ENCODE results near the gene FGF14. TPM values are rescaled to one million over a fixed set of nuclear protein-coding genes. Genes with fewer than 3 reads are reported as not detected.

Gene FGF14
- total RNA-seq, 5 donors from 2014 or later (not counting 1 experiment from before 2014, with no cell fraction given), result 0.03 TPM; not detected in 3

DNA sequence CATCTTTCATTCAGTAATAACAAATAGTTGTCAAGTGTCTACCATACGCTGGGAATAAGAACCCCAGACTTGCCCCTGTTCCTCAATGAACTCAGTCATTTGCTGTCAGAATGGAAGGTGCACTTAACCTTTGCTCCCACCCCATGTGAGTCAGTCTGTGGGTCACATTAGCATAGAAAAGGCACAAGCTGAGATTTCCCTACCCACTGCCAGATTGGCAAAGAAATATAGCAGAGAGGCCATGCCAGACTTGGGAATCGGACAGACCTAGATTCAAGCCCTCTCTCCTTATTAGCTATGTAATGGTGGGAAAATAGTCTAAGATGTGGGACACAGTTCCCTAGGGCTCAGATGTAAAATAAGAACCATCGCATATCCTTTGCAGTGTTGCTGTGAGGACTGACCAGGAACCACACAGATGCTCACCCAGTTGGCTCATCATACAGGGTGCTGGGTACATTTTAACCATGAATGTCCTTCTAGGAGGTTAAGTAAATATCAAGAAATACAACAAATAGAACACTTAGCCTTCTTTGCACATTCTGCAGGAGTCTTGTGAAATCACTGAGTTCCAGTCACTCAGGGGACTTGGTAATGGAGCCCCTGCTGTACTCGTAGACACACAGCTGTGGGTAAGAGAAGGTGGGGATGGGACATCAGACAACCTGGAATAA lies 218.2 kb downstream of the FGF14 start:
- Histone ChIP-seq H3K4me3 (ENCODE audit: control insufficient read depth in 1 of 2, extremely low read depth in 1 of 2, low read length in 1 of 2) (no peak overlapping the region), H3K4me1 (ENCODE audit: control insufficient read depth in 1 of 2, extremely low read depth in 1 of 2, insufficient read depth in 2 of 2, low read length in 2 of 2) (no peaks in the 10 kb centered on the region), H3K27ac (ENCODE audit: low read length) (no peak overlapping the region), H3K27me3 (replicated peaks in 1 of 2; ENCODE audit: control insufficient read depth in 2 of 2, extremely low read depth in 1 of 2, insufficient read depth in 2 of 2, low read length in 1 of 2) (no peaks in the 10 kb centered on the region), H3K9me3 (no peaks in the 10 kb centered on the region), H3K36me3 (ENCODE audit: control insufficient read depth in 2 of 2, extremely low read depth in 1 of 2, insufficient read depth in 1 of 2, low read length in 1 of 2) (no peaks in the 10 kb centered on the region)
- Mint-ChIP-seq H3K27ac (no peak overlapping the region), H3K4me3 (no peak overlapping the region), H3K36me3 (no peaks in the 10 kb centered on the region), H3K9me3 (peaks cover 0 to 3% (median 0%) of the 10 kb centered on the region in 3 donors), H3K27me3 (no peaks in the 10 kb centered on the region), H3K4me1 (no peaks in the 10 kb centered on the region)
- DNase-seq (no peak), ATAC-seq (replicated peaks in 1 of 4) (no peak)
- ChIA-PET POLR2A (no interaction called here), CTCF (no interaction called here)
- WGBS (ENCODE audit: insufficient coverage), result 100% methylated on average over 1 of the region's 4 CpGs

DNA sequence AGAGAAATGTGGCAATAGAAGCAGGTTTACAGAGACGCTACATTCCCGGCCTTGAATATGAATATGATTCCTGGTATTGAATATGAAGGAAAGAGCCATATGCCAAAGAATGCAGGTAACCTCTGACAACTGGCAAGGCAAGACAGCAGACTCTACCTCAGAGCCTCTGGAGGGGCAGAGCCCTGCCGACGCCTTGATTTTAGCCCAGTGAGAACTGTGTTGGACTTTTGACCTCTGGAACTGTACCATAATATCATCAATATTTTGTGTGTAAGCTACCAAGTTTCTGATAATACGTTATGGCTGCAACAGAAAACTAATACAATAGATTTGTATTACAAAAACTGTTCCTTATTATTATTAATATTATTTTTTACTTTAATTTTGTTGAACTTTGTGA lies 219.7 kb downstream of the FGF14 start:
- no peak for ATAC-seq (replicated peaks in 1 of 4)

DNA sequence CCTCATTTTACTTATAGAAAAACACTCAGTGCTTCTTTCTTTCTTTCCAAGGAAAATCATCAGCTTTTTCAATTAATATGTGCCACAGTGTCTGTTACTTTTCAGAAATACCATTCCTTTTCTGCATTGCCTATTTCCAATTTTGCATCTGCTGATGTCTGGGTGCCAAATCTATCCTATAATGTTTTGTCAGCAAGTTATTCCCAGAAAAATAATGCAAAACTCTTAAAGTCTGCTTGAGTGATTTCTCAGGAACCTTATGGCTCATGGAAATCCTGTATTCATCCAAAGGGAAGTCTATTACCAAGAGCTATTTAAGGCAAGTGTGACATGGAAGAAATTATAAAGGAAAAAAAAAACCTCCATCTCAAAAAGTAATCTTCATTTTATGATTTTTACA lies 224.4 kb downstream of the FGF14 start:
- no peaks in the 10 kb centered on the region for H3K36me3 ChIP-seq (ENCODE audit: control insufficient read depth in 2 of 2, extremely low read depth in 1 of 2, insufficient read depth in 1 of 2, low read length in 1 of 2)
- Mint-ChIP-seq H3K36me3 (no peaks in the 10 kb centered on the region), H3K4me3 (no peak overlapping the region), H3K27me3 (peaks cover 0 to 7% of the 10 kb centered on the region in 2 donors), H3K9me3 (peaks cover 0 to 3% (median 0%) of the 10 kb centered on the region in 3 donors), H3K4me1 (no peaks in the 10 kb centered on the region), H3K27ac (no peak overlapping the region)
- H3K27me3 ChIP-seq (replicated peaks in 1 of 2; ENCODE audit: control insufficient read depth in 2 of 2, extremely low read depth in 1 of 2, insufficient read depth in 2 of 2, low read length in 1 of 2), result no peaks in the 10 kb centered on the region
- no peak for DNase-seq
- H3K4me1 ChIP-seq (ENCODE audit: control insufficient read depth in 1 of 2, extremely low read depth in 1 of 2, insufficient read depth in 2 of 2, low read length in 2 of 2), result no peaks in the 10 kb centered on the region
- no peaks in the 10 kb centered on the region for H3K9me3 ChIP-seq
- CTCF ChIA-PET, result no interaction called here
- no peak for ATAC-seq (replicated peaks in 1 of 4)
- POLR2A ChIA-PET, result no interaction called here
- H3K27ac ChIP-seq (ENCODE audit: low read length), result no peak overlapping the region
- no peak overlapping the region for H3K4me3 ChIP-seq (ENCODE audit: control insufficient read depth in 1 of 2, extremely low read depth in 1 of 2, low read length in 1 of 2)

More for the DNA sequence above, 219.7 kb downstream of the FGF14 start:
- Mint-ChIP-seq H3K9me3 (no peaks in the 10 kb centered on the region), H3K27me3 (peaks cover 0 to 7% of the 10 kb centered on the region in 2 donors), H3K4me1 (no peaks in the 10 kb centered on the region), H3K27ac (no peak overlapping the region), H3K4me3 (no peak overlapping the region), H3K36me3 (no peaks in the 10 kb centered on the region)
- H3K27ac ChIP-seq (ENCODE audit: low read length), result no peak overlapping the region
- no peak overlapping the region for H3K4me3 ChIP-seq (ENCODE audit: control insufficient read depth in 1 of 2, extremely low read depth in 1 of 2, low read length in 1 of 2)
- DNase-seq, result no peak
- H3K27me3 ChIP-seq (replicated peaks in 1 of 2; ENCODE audit: control insufficient read depth in 2 of 2, extremely low read depth in 1 of 2, insufficient read depth in 2 of 2, low read length in 1 of 2), result no peaks in the 10 kb centered on the region
- H3K9me3 ChIP-seq, result no peaks in the 10 kb centered on the region
- 98% methylated on average over 4 of the region's 5 CpGs for WGBS (ENCODE audit: insufficient coverage)
- no peaks in the 10 kb centered on the region for H3K4me1 ChIP-seq (ENCODE audit: control insufficient read depth in 1 of 2, extremely low read depth in 1 of 2, insufficient read depth in 2 of 2, low read length in 2 of 2)
- POLR2A ChIA-PET, result no interaction called here
- CTCF ChIA-PET, result no interaction called here
- no peaks in the 10 kb centered on the region for H3K36me3 ChIP-seq (ENCODE audit: control insufficient read depth in 2 of 2, extremely low read depth in 1 of 2, insufficient read depth in 1 of 2, low read length in 1 of 2)

GRCh38 chr13:102176846-102177245 lies 225.0 kb downstream of the FGF14 start:
- no CpG with 5 or more reads among the region's 4 CpGs for WGBS (ENCODE audit: insufficient coverage)
- Histone ChIP-seq H3K9me3 (no peaks in the 10 kb centered on the region), H3K36me3 (ENCODE audit: control insufficient read depth in 2 of 2, extremely low read depth in 1 of 2, insufficient read depth in 1 of 2, low read length in 1 of 2) (no peaks in the 10 kb centered on the region), H3K27me3 (replicated peaks in 1 of 2; ENCODE audit: control insufficient read depth in 2 of 2, extremely low read depth in 1 of 2, insufficient read depth in 2 of 2, low read length in 1 of 2) (no peaks in the 10 kb centered on the region), H3K4me1 (ENCODE audit: control insufficient read depth in 1 of 2, extremely low read depth in 1 of 2, insufficient read depth in 2 of 2, low read length in 2 of 2) (no peaks in the 10 kb centered on the region), H3K27ac (ENCODE audit: low read length) (no peak overlapping the region), H3K4me3 (ENCODE audit: control insufficient read depth in 1 of 2, extremely low read depth in 1 of 2, low read length in 1 of 2) (no peak overlapping the region)
- Mint-ChIP-seq H3K9me3 (peaks cover 0 to 3% (median 0%) of the 10 kb centered on the region in 3 donors), H3K27me3 (peaks cover 0 to 7% of the 10 kb centered on the region in 2 donors), H3K36me3 (no peaks in the 10 kb centered on the region), H3K27ac (no peak overlapping the region), H3K4me1 (no peaks in the 10 kb centered on the region), H3K4me3 (no peak overlapping the region)
- ChIA-PET POLR2A (no interaction called here), CTCF (no interaction called here)
- ATAC-seq (replicated peaks in 1 of 4) (no peak), DNase-seq (no peak)

DNA sequence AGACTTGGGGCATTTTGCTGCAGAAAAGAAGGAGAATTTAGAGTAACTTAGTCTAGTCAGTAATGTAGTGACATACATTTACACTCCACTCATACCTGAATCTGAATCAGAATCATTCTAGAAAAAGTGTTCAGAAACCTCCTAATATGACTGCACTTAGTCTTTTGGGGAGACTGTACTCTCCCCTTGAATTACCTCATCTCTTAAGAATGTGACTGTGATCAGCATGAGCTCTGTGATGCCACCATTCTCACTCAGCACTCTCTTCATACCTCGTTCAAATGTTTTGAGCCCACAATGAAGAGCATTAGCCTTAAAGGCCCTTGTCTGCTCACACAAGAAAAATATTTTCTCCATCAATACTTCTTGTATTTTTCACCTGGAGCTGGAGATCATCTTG lies 229.4 kb downstream of the FGF14 start:
- DNase-seq (no peak), ATAC-seq (replicated peaks in 1 of 4) (no peak)
- H3K4me1 Mint-ChIP-seq, result no peaks in the 10 kb centered on the region
- CTCF ChIA-PET, result interaction anchor here in 1 of 2 donors (0.6 kb wide), 1 partner anchor 1026 kb away, joined by 4 read pairs; no protein-coding TSS in a partner anchor
- H3K9me3 ChIP-seq, result no peaks in the 10 kb centered on the region
- no CpG with 5 or more reads among the region's 1 CpG for WGBS (ENCODE audit: insufficient coverage)
- no peaks in the 10 kb centered on the region for H3K4me1 ChIP-seq (ENCODE audit: control insufficient read depth in 1 of 2, extremely low read depth in 1 of 2, insufficient read depth in 2 of 2, low read length in 2 of 2)
- H3K27me3 Mint-ChIP-seq, result peaks cover 3 to 8% of the 10 kb centered on the region in 2 donors
- POLR2A ChIA-PET, result no interaction called here
- peaks cover 0 to 3% (median 0%) of the 10 kb centered on the region in 3 donors for H3K9me3 Mint-ChIP-seq
- no peak overlapping the region for H3K4me3 ChIP-seq (ENCODE audit: control insufficient read depth in 1 of 2, extremely low read depth in 1 of 2, low read length in 1 of 2)
- H3K27me3 ChIP-seq (replicated peaks in 1 of 2; ENCODE audit: control insufficient read depth in 2 of 2, extremely low read depth in 1 of 2, insufficient read depth in 2 of 2, low read length in 1 of 2), result no peaks in the 10 kb centered on the region
- H3K36me3 Mint-ChIP-seq, result no peaks in the 10 kb centered on the region
- H3K36me3 ChIP-seq (ENCODE audit: control insufficient read depth in 2 of 2, extremely low read depth in 1 of 2, insufficient read depth in 1 of 2, low read length in 1 of 2), result no peaks in the 10 kb centered on the region
- H3K27ac ChIP-seq (ENCODE audit: low read length), result no peak overlapping the region
- H3K4me3 Mint-ChIP-seq, result no peak overlapping the region
- no peak overlapping the region for H3K27ac Mint-ChIP-seq

DNA sequence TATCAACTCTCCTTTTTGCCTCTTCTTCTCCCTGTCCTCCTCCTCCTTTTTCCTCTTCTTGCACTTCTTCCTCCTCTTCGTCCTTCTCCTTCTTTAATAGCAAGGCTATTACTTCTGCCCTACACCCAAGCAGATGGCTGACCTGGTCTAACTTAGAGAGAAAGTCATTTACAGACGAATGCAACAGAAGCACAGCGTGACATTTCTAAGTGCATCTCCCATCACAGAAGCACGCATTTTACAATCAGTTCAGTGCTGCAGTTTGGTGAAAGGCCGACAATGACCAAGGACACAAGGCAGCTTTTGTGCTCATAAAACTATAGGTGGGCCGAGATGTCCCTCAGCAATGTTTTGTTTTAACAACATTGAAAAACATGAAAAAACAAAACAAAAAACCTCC lies 231.5 kb downstream of the FGF14 start:
- H3K4me3 Mint-ChIP-seq, result no peak overlapping the region
- WGBS (ENCODE audit: insufficient coverage), result 59% methylated on average over 5 of the region's 6 CpGs

More for the DNA sequence above, 231.5 kb downstream of the FGF14 start:
- no peaks in the 10 kb centered on the region for H3K9me3 ChIP-seq
- H3K4me1 ChIP-seq (ENCODE audit: control insufficient read depth in 1 of 2, extremely low read depth in 1 of 2, insufficient read depth in 2 of 2, low read length in 2 of 2), result no peaks in the 10 kb centered on the region
- CTCF ChIA-PET, result no interaction called here
- no peak overlapping the region for H3K27ac ChIP-seq (ENCODE audit: low read length)
- DNase-seq, result no peak
- H3K27me3 ChIP-seq (replicated peaks in 1 of 2; ENCODE audit: control insufficient read depth in 2 of 2, extremely low read depth in 1 of 2, insufficient read depth in 2 of 2, low read length in 1 of 2), result no peaks in the 10 kb centered on the region
- H3K9me3 Mint-ChIP-seq, result no peaks in the 10 kb centered on the region
- H3K27me3 Mint-ChIP-seq, result peaks cover 3 to 8% of the 10 kb centered on the region in 2 donors
- no peak for ATAC-seq (replicated peaks in 1 of 4)
- POLR2A ChIA-PET, result no interaction called here
- H3K27ac Mint-ChIP-seq, result no peak overlapping the region
- H3K36me3 Mint-ChIP-seq, result no peaks in the 10 kb centered on the region
- H3K4me1 Mint-ChIP-seq, result no peaks in the 10 kb centered on the region
- no peaks in the 10 kb centered on the region for H3K36me3 ChIP-seq (ENCODE audit: control insufficient read depth in 2 of 2, extremely low read depth in 1 of 2, insufficient read depth in 1 of 2, low read length in 1 of 2)
- H3K4me3 ChIP-seq (ENCODE audit: control insufficient read depth in 1 of 2, extremely low read depth in 1 of 2, low read length in 1 of 2), result no peak overlapping the region
